HCT116 (cell line): ENCODE data around the gene OR4K14. TPM values are rescaled to one million over a fixed set of nuclear protein-coding genes. Genes with fewer than 3 reads are reported as not detected.

ENCODE experiments used
- ATAC-seq: fragments of 200-7000 bp; cut with Tn5 transposase; 2 replicates; pipeline ENCODE4 v1.9.1; 2020; ENCODE audit warnings: mild to moderate bottlenecking, moderate library complexity
- BruUV-seq: library from RNA; stranded (reverse); fragments of 400-500 nt; replicated peaks from 2 replicates; lab custom pipeline; 2021; lab: Mats Ljungman, UMichigan
- CTCF ChIA-PET: fragments of 300-600 bp; sonication (Branson Sonifier 250); formaldehyde crosslinking; loops from one replicate; lab custom pipeline; 2021; ENCODE audit warnings: antibody characterized with exemption; lab: Charles Lee
- POLR2A ChIA-PET: fragments of 300-600, 350-600 bp; sonication (Branson Sonifier 250); formaldehyde crosslinking; loops from one replicate; lab custom pipeline; 2021; ENCODE audit warnings: antibody characterized with exemption; lab: Charles Lee
- RAD21 ChIA-PET, 2 experiments: fragments of 300-600 bp; sonication (Branson Sonifier 250); formaldehyde crosslinking; loops; one replicate each; lab custom pipeline; 2023; ENCODE audit warnings: low total read pairs in 2 of 2; ENCODE audit not compliant: uncharacterized antibody in 2 of 2, unreplicated experiment in 2 of 2, low non-redundant PET in 1 of 2; lab: Charles Lee
- DNase-seq: peaks from one replicate; pipeline ENCODE4 v3.0.0-alpha.2; 2010; ENCODE audit warnings: low read depth, low spot score
- H2AFZ ChIP-seq: fragments of 200-600 bp; shearing (Covaris generic), sonication (generic); 2 replicates; pipeline ENCODE4 v1.6.1; 2017; ENCODE audit warnings: low read depth, mixed run types, mixed read lengths, antibody characterized with exemption, low read length; ENCODE audit not compliant: poor library complexity, severe bottlenecking
- H3K27ac ChIP-seq: 2 replicates; pipeline ENCODE4 v1.5.1; 2012; ENCODE audit warnings: low read depth, low read length
- H3K27me3 ChIP-seq: fragments of 200-600 bp; sonication (generic); 2 replicates; pipeline ENCODE4 v1.6.1; 2016; ENCODE audit warnings: mixed run types, low read length, mixed read lengths; ENCODE audit not compliant: insufficient read depth
- H3K36me3 ChIP-seq, 2 experiments: fragments of 200-500 bp in 1 of 2; fragments of 200-600 bp in 1 of 2; sonication (Bioruptor generic) in 1 of 2; sonication (generic) in 1 of 2; 2 replicates each; pipeline versions ENCODE4 v1.5.1 to v1.6.1; 2014 to 2016; ENCODE audit warnings: low read length in 2 of 2, inconsistent platforms in 1 of 2, mixed read lengths in 1 of 2, mixed run types in 1 of 2; ENCODE audit not compliant: insufficient read depth in 2 of 2, control insufficient read depth in 1 of 2
- H3K4me1 ChIP-seq, 2 experiments: fragments of 200-600 bp in 1 of 2; sonication (generic) in 1 of 2; 2 replicates each; pipeline versions ENCODE4 v1.5.1 to v1.6.1; 2012 to 2017; ENCODE audit warnings: low read length in 2 of 2, inconsistent platforms in 1 of 2, mild to moderate bottlenecking in 1 of 2, mixed read lengths in 1 of 2, mixed run types in 1 of 2, moderate library complexity in 1 of 2; ENCODE audit not compliant: insufficient read depth in 2 of 2, control insufficient read depth in 1 of 2
- H3K4me2 ChIP-seq: fragments of 200-600 bp; sonication (generic); 2 replicates; pipeline ENCODE4 v1.6.1; 2017; ENCODE audit warnings: mixed run types, low read length, mixed read lengths
- H3K4me3 ChIP-seq, 2 experiments: fragments of 200-600 bp in 1 of 2; sonication (generic) in 1 of 2; replicated peaks in 1 of 2; 2 replicates each; pipeline ENCODE4 v1.5.1; 2011 to 2016; ENCODE audit warnings: low read length in 2 of 2, control low read depth in 1 of 2, low read depth in 1 of 2, mild to moderate bottlenecking in 1 of 2, mixed read lengths in 1 of 2, mixed run types in 1 of 2
- H3K79me2 ChIP-seq: fragments of 200-600 bp; sonication (generic); 2 replicates; pipeline ENCODE4 v1.6.1; 2017; ENCODE audit warnings: mild to moderate bottlenecking, mixed run types, low read length, moderate library complexity, mixed read lengths; ENCODE audit not compliant: insufficient read depth
- H3K9ac ChIP-seq: fragments of 200-600 bp; sonication (generic); 2 replicates; pipeline ENCODE4 v1.6.1; 2016; ENCODE audit warnings: low read length, mixed read lengths
- H3K9me2 ChIP-seq: fragments of 200-600 bp; sonication (generic), shearing (Covaris generic); 2 replicates; pipeline ENCODE4 v1.6.1; 2017; ENCODE audit warnings: mixed run types, mild to moderate bottlenecking, moderate library complexity; ENCODE audit not compliant: insufficient read depth
- H3K9me3 ChIP-seq, 2 experiments: fragments of 200-500 bp in 1 of 2; fragments of 200-600 bp in 1 of 2; sonication (Bioruptor generic) in 1 of 2; sonication (generic) in 1 of 2; 2 replicates each; pipeline ENCODE4 v1.6.1; 2014 to 2017; ENCODE audit warnings: low read length in 2 of 2, mixed read lengths in 2 of 2, inconsistent platforms in 1 of 2, low read depth in 1 of 2, mild to moderate bottlenecking in 1 of 2, mixed run types in 1 of 2, moderate library complexity in 1 of 2; ENCODE audit not compliant: control insufficient read depth in 1 of 2, insufficient read depth in 1 of 2
- H4K20me1 ChIP-seq: fragments of 200-600 bp; sonication (generic), shearing (Covaris generic); 2 replicates; pipeline ENCODE4 v1.6.1; 2017; ENCODE audit warnings: mixed run types, mild to moderate bottlenecking, moderate library complexity; ENCODE audit not compliant: insufficient read depth
- ATF3 ChIP-seq: IDR thresholded peaks from 2 replicates; pipeline ENCODE4 v1.6.1; 2012
- CEBPB ChIP-seq: IDR thresholded peaks from 2 replicates; pipeline ENCODE4 v1.6.1; 2012; ENCODE audit warnings: low read depth
- EGR1 ChIP-seq: IDR thresholded peaks from 2 replicates; pipeline ENCODE4 v1.6.1; 2012; ENCODE audit warnings: low read depth
- EZH2 ChIP-seq: fragments of 200-600 bp; sonication (generic); IDR thresholded peaks from 2 replicates; pipeline ENCODE4 v1.6.1; 2017; ENCODE audit warnings: antibody characterized with exemption, mixed run types
- JUND ChIP-seq: IDR thresholded peaks from 2 replicates; pipeline ENCODE4 v1.6.1; 2012
- MAX ChIP-seq: IDR thresholded peaks from 2 replicates; pipeline ENCODE4 v1.6.1; 2012
- POLR2AphosphoS5 ChIP-seq: IDR thresholded peaks from 2 replicates; pipeline ENCODE4 v1.6.1; 2011; ENCODE audit warnings: mild to moderate bottlenecking, low read depth, low read length, moderate library complexity
- SIN3A ChIP-seq: IDR thresholded peaks from 2 replicates; pipeline ENCODE4 v1.6.1; 2012; ENCODE audit warnings: low read depth
- YY1 ChIP-seq: IDR thresholded peaks from 2 replicates; pipeline ENCODE4 v1.6.1; 2011; ENCODE audit warnings: low read length, low read depth, moderate library complexity, mild to moderate bottlenecking; ENCODE audit not compliant: insufficient replicate concordance; ENCODE audit errors: extremely low read depth
- intact Hi-C: fragments of 100-400 bp; cut with micrococcal nuclease; formaldehyde crosslinking; loops from 2 replicates; pipeline ENCODE4 v1.10.0; 2022
- total RNA-seq: library from RNA; stranded (reverse); gene quantifications from one replicate; pipeline ENCODE4 v1.2.1, GENCODE V29; 2021; ENCODE audit not compliant: unreplicated experiment

The OR4K14 gene
- total RNA-seq, 1 experiment from 2014 or later: not detected

GRCh38 chr14:20031058-20031457, 12.0 kb upstream of the OR4K14 start:
- H3K36me3 ChIP-seq: no peaks in the 10 kb centered on the region
- no peak for DNase-seq
- intact Hi-C loops: no loop called here
- no peaks in the 10 kb centered on the region for H3K27me3 ChIP-seq
- CTCF ChIA-PET: no interaction called here
- H3K27ac ChIP-seq: no peak overlapping the region
- TF ChIP-seq MAX: no peak
- H4K20me1 ChIP-seq: no peaks in the 10 kb centered on the region
- POLR2A ChIA-PET: no interaction called here
- no peak overlapping the region for H3K4me2 ChIP-seq
- peaks cover 0 to 10% of the 10 kb centered on the region in 2 experiments; a peak in 1 of 4 replicates for H3K9me3 ChIP-seq
- no peak for ATAC-seq
- H3K9ac ChIP-seq: no peak overlapping the region
- RAD21 ChIA-PET: no interaction called here
- no TSS peak for BruUV-seq
- no peaks in the 10 kb centered on the region for H3K9me2 ChIP-seq
- H3K4me1 ChIP-seq: no peaks in the 10 kb centered on the region
- H3K79me2 ChIP-seq: no peaks in the 10 kb centered on the region
- no peak overlapping the region for H2AFZ ChIP-seq
- H3K4me3 ChIP-seq: no peak overlapping the region

GRCh38 chr14:20008156-20008555, 11.0 kb downstream of the OR4K14 start:
- DNase-seq (no peak), ATAC-seq (no peak)
- intact Hi-C loops: no loop called here
- CTCF ChIA-PET: no interaction called here
- no peak overlapping the region for H3K4me2 ChIP-seq
- TF ChIP-seq CEBPB (no peak), EZH2 (no peak), SIN3A (no peak), POLR2AphosphoS5 (no peak), ATF3 (no peak), JUND (no peak), YY1 (no peak), EGR1 (no peak)
- H4K20me1 ChIP-seq: no peaks in the 10 kb centered on the region
- BruUV-seq: no TSS peak
- no peaks in the 10 kb centered on the region for H3K27me3 ChIP-seq
- H2AFZ ChIP-seq: no peak overlapping the region
- no peaks in the 10 kb centered on the region for H3K4me1 ChIP-seq
- POLR2A ChIA-PET: no interaction called here
- RAD21 ChIA-PET: no interaction called here
- no peaks in the 10 kb centered on the region for H3K9me2 ChIP-seq
- no peak overlapping the region for H3K27ac ChIP-seq
- peaks cover 0 to 9% of the 10 kb centered on the region in 2 experiments; a peak in 2 of 4 replicates for H3K9me3 ChIP-seq
- H3K9ac ChIP-seq: no peak overlapping the region
- no peaks in the 10 kb centered on the region for H3K79me2 ChIP-seq
- H3K4me3 ChIP-seq: no peak overlapping the region
- H3K36me3 ChIP-seq: no peaks in the 10 kb centered on the region
